Upper lobe of right lung (tissue), 1 donor: ENCODE data around the gene GNAO1. TPM values are rescaled to one million over a fixed set of nuclear protein-coding genes. Genes with fewer than 3 reads are reported as not detected.

Experiments used
- ATAC-seq: fragments of 200-7000 bp; cut with Tn5 transposase; one replicate; pipeline ENCODE4 v1.9.1; 2020; ENCODE audit warnings: mild to moderate bottlenecking, moderate library complexity
- DNase-seq: peaks from one replicate; pipeline ENCODE4 v3.0.0-alpha.2; 2020
- H3K27ac ChIP-seq: fragments of 200-600 bp; one replicate; pipeline ENCODE4 v1.8.0; 2022
- H3K27me3 ChIP-seq: fragments of 200-600 bp; one replicate; pipeline ENCODE4 v1.8.0; 2022; ENCODE audit warnings: mild to moderate bottlenecking
- H3K36me3 ChIP-seq: fragments of 200-600 bp; one replicate; pipeline ENCODE4 v1.8.0; 2022
- H3K4me1 ChIP-seq: fragments of 200-600 bp; one replicate; pipeline ENCODE4 v1.8.0; 2022
- H3K4me3 ChIP-seq: fragments of 200-600 bp; one replicate; pipeline ENCODE4 v1.8.0; 2022; ENCODE audit warnings: mild to moderate bottlenecking
- H3K9me3 ChIP-seq: fragments of 200-600 bp; one replicate; pipeline ENCODE4 v1.8.0; 2022
- intact Hi-C: fragments of 100-400 bp; cut with DNase I; formaldehyde crosslinking; loops from one replicate; pipeline ENCODE4 v1.11.0; 2022
- total RNA-seq: library from RNA; stranded (reverse); fragmentation: NEBNext Ultra II Directional; extraction: Animal tissue kit (Norgen Biotek cat#: 25700); gene quantifications from one replicate; pipeline ENCODE4 v1.2.1, GENCODE V29; 2021
- TF ChIP-seq, protein P1 (sequence below): fragments of 200-600 bp; IDR thresholded peaks from one replicate; pipeline ENCODE4 v1.8.0; 2022; ENCODE audit warnings: antibody characterized with exemption
- donor health status: DM: no; HTN: yes; CAD: no; lungs with severe emphysema.

GNAO1 gene
- total RNA-seq, 1 donor from 2014 or later = 1.8 TPM

DNA sequence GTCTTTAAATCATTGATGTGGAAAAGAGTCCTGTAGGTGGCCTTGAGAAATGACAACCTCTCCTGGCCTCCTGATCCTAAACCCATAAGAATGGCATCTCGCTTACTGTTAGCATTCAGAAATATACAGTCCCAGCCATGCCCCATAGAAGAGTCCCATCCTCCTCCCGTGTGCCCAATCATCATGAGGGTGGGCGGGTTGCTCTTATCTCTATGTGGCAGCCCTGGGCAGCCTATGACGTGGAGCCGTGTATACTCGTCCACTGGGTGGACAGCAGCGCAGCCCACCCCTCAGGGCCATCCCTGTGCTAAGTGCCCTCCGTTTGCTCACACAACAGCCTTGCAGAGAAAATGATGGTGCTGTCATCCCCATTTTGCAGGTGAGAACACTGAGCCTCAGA, 128.8 kb downstream of the GNAO1 start:
- intact Hi-C loops = no loop called here
- Histone ChIP-seq H3K27ac (no peak overlapping the region), H3K36me3 (no peaks in the 10 kb centered on the region), H3K9me3 (no peaks in the 10 kb centered on the region), H3K27me3 (no peaks in the 10 kb centered on the region), H3K4me1 (peaks cover 5% of the 10 kb centered on the region), H3K4me3 (no peak overlapping the region)
- DNase-seq = no peak
- TF ChIP-seq, protein P1, sequence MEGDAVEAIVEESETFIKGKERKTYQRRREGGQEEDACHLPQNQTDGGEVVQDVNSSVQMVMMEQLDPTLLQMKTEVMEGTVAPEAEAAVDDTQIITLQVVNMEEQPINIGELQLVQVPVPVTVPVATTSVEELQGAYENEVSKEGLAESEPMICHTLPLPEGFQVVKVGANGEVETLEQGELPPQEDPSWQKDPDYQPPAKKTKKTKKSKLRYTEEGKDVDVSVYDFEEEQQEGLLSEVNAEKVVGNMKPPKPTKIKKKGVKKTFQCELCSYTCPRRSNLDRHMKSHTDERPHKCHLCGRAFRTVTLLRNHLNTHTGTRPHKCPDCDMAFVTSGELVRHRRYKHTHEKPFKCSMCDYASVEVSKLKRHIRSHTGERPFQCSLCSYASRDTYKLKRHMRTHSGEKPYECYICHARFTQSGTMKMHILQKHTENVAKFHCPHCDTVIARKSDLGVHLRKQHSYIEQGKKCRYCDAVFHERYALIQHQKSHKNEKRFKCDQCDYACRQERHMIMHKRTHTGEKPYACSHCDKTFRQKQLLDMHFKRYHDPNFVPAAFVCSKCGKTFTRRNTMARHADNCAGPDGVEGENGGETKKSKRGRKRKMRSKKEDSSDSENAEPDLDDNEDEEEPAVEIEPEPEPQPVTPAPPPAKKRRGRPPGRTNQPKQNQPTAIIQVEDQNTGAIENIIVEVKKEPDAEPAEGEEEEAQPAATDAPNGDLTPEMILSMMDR = no peak
- ATAC-seq = no peak

GRCh38 chr16:56320811-56321558, 129.7 kb downstream of the GNAO1 start:
- TF ChIP-seq, protein P1 = no peak
- no peak overlapping the region for H3K4me3 ChIP-seq
- H3K9me3 ChIP-seq = no peaks in the 10 kb centered on the region
- no peaks in the 10 kb centered on the region for H3K27me3 ChIP-seq
- ATAC-seq = no peak
- intact Hi-C loops = no loop called here
- no peak for DNase-seq
- peaks cover 5% of the 10 kb centered on the region for H3K4me1 ChIP-seq
- H3K36me3 ChIP-seq = no peaks in the 10 kb centered on the region
- H3K27ac ChIP-seq = no peak overlapping the region

- intact Hi-C loops = no loop called here
- no peaks in the 10 kb centered on the region for H3K9me3 ChIP-seq
- no peak overlapping the region for H3K27ac ChIP-seq
- H3K4me1 ChIP-seq = peaks cover 5% of the 10 kb centered on the region
- DNase-seq (no peak), ATAC-seq (no peak)
- no peaks in the 10 kb centered on the region for H3K27me3 ChIP-seq
- no peaks in the 10 kb centered on the region for H3K36me3 ChIP-seq
- TF ChIP-seq, protein P1 = no peak
- H3K4me3 ChIP-seq = no peak overlapping the region
These were observed 130.3 kb downstream of the GNAO1 start for GRCh38 chr16:56321571-56321970.

- TF ChIP-seq, protein P1 = no peak
- no peak for ATAC-seq
- Histone ChIP-seq H3K27me3 (no peaks in the 10 kb centered on the region), H3K36me3 (no peaks in the 10 kb centered on the region), H3K9me3 (no peaks in the 10 kb centered on the region), H3K4me3 (no peak overlapping the region), H3K27ac (no peak overlapping the region), H3K4me1 (no peaks in the 10 kb centered on the region)
- no peak for DNase-seq
- intact Hi-C loops = no loop called here
These were observed 133.1 kb downstream of the GNAO1 start for GRCh38 chr16:56324406-56324805.

- H3K4me1 ChIP-seq = no peaks in the 10 kb centered on the region
- intact Hi-C loops = no loop called here
- ATAC-seq = no peak
- DNase-seq = no peak
- TF ChIP-seq, protein P1 = no peak
- no peak overlapping the region for H3K27ac ChIP-seq
- H3K4me3 ChIP-seq = no peak overlapping the region
- no peaks in the 10 kb centered on the region for H3K27me3 ChIP-seq
- no peaks in the 10 kb centered on the region for H3K36me3 ChIP-seq
- H3K9me3 ChIP-seq = no peaks in the 10 kb centered on the region
These were observed 134.7 kb downstream of the GNAO1 start for GRCh38 chr16:56325956-56326355.
